Mesenchymal stem cell (in vitro differentiated cells and primary cell): ENCODE data around the gene TMEM8B.
"Not testable (repeated sequence)": the region's sequence is repeated elsewhere in the genome, so short reads cannot be mapped to it uniquely, and the experiment has no call there.

ENCODE experiments used
- DNase-seq: peaks from one replicate; pipeline ENCODE4 v3.0.0-alpha.2; 2013
- H2AFZ ChIP-seq: one replicate; pipeline ENCODE4 v1.6.1; 2013; ENCODE audit warnings: low read depth, mild to moderate bottlenecking, control low read depth, inconsistent platforms, low read length, moderate library complexity
- H2AK5ac ChIP-seq: 2 replicates; pipeline ENCODE4 v1.6.1; 2013; ENCODE audit warnings: low read length, moderate library complexity, mild to moderate bottlenecking, inconsistent platforms; ENCODE audit not compliant: severe bottlenecking
- H2BK120ac ChIP-seq: one replicate; pipeline ENCODE4 v1.6.1; 2013; ENCODE audit warnings: low read depth, mild to moderate bottlenecking, inconsistent platforms, low read length, moderate library complexity
- H2BK12ac ChIP-seq, 2 experiments: one replicate each; pipeline ENCODE4 v1.6.1; 2013; ENCODE audit warnings: inconsistent platforms in 2 of 2, low read length in 2 of 2, mild to moderate bottlenecking in 2 of 2, moderate library complexity in 2 of 2, control low read depth in 1 of 2
- H2BK15ac ChIP-seq: one replicate; pipeline ENCODE4 v1.6.1; 2013; ENCODE audit warnings: mild to moderate bottlenecking, low read depth, inconsistent platforms; ENCODE audit not compliant: poor library complexity, severe bottlenecking
- H2BK5ac ChIP-seq: 2 replicates; pipeline ENCODE4 v1.6.1; 2013; ENCODE audit warnings: low read depth, mild to moderate bottlenecking, low read length, control low read depth, inconsistent platforms; ENCODE audit not compliant: poor library complexity, severe bottlenecking
- H3K14ac ChIP-seq, 2 experiments: one replicate each; pipeline ENCODE4 v1.6.1; 2013; ENCODE audit warnings: inconsistent platforms in 2 of 2, low read length in 2 of 2, control low read depth in 1 of 2, mild to moderate bottlenecking in 1 of 2, moderate library complexity in 1 of 2
- H3K18ac ChIP-seq, 2 experiments: one replicate each; pipeline ENCODE4 v1.6.1; 2013; ENCODE audit warnings: inconsistent platforms in 2 of 2, low read length in 2 of 2, control low read depth in 1 of 2, low read depth in 1 of 2, mild to moderate bottlenecking in 1 of 2
- H3K23ac ChIP-seq, 2 experiments: one replicate each; pipeline ENCODE4 v1.6.1; 2013; ENCODE audit warnings: inconsistent platforms in 2 of 2, low read length in 2 of 2, mild to moderate bottlenecking in 2 of 2, moderate library complexity in 2 of 2, control low read depth in 1 of 2
- H3K27ac ChIP-seq: 2 replicates; pipeline ENCODE4 v1.5.1; 2013; ENCODE audit warnings: mild to moderate bottlenecking, moderate library complexity, low read length, control low read depth, inconsistent platforms; ENCODE audit not compliant: poor library complexity, severe bottlenecking
- H3K27me3 ChIP-seq, 2 experiments: 2 replicates each; pipeline versions ENCODE4 v1.6.1 to v1.7.0; 2013; ENCODE audit warnings: low read length in 2 of 2, mild to moderate bottlenecking in 2 of 2, moderate library complexity in 2 of 2, control low read depth in 1 of 2, inconsistent platforms in 1 of 2; ENCODE audit not compliant: control insufficient read depth in 1 of 2, insufficient read depth in 1 of 2
- H3K36me3 ChIP-seq, 2 experiments: 2 replicates each; pipeline versions ENCODE4 v1.6.1 to v1.7.0; 2013; ENCODE audit warnings: low read length in 2 of 2, control low read depth in 1 of 2, inconsistent platforms in 1 of 2, low read depth in 1 of 2, mild to moderate bottlenecking in 1 of 2; ENCODE audit not compliant: insufficient read depth in 2 of 2, control insufficient read depth in 1 of 2
- H3K4ac ChIP-seq, 2 experiments: one replicate each; pipeline ENCODE4 v1.6.1; 2013; ENCODE audit warnings: inconsistent platforms in 2 of 2, low read length in 2 of 2, mild to moderate bottlenecking in 2 of 2, moderate library complexity in 2 of 2, control low read depth in 1 of 2, low read depth in 1 of 2
- H3K4me1 ChIP-seq: 2 replicates; pipeline ENCODE4 v1.6.1; 2013; ENCODE audit warnings: low read depth, low read length, control low read depth; ENCODE audit not compliant: control insufficient read depth, insufficient read depth
- H3K4me2 ChIP-seq: 2 replicates; pipeline ENCODE4 v1.6.1; 2013; ENCODE audit warnings: low read length, mild to moderate bottlenecking, inconsistent platforms; ENCODE audit not compliant: poor library complexity, severe bottlenecking
- H3K4me3 ChIP-seq, 2 experiments: 2 replicates each; pipeline versions ENCODE4 v1.5.1 to v1.7.0; 2013; ENCODE audit warnings: low read length in 2 of 2, mild to moderate bottlenecking in 2 of 2, control low read depth in 1 of 2, low read depth in 1 of 2; ENCODE audit not compliant: insufficient read depth in 1 of 2
- H3K79me1 ChIP-seq: replicated peaks from 2 replicates; pipeline ENCODE4 v1.6.1; 2013; ENCODE audit warnings: mild to moderate bottlenecking, control low read depth, low read length, inconsistent platforms; ENCODE audit not compliant: poor library complexity, severe bottlenecking
- H3K9ac ChIP-seq: 2 replicates; pipeline ENCODE4 v1.7.0; 2013; ENCODE audit warnings: mild to moderate bottlenecking, low read length, moderate library complexity
- H3K9me3 ChIP-seq: 2 replicates; pipeline ENCODE4 v1.7.0; 2013; ENCODE audit warnings: mild to moderate bottlenecking, low read length; ENCODE audit not compliant: control insufficient read depth
- H4K8ac ChIP-seq: one replicate; pipeline ENCODE4 v1.6.1; 2013; ENCODE audit warnings: inconsistent platforms, mild to moderate bottlenecking, low read length, moderate library complexity
- H4K91ac ChIP-seq: one replicate; pipeline ENCODE4 v1.6.1; 2013; ENCODE audit warnings: mild to moderate bottlenecking, low read length, inconsistent platforms
- WGBS: methylation state at CpG from one replicate; pipeline ENCODE4 v1.1.7; 2013; ENCODE audit warnings: mixed read lengths; 5-methylcytosine and 5-hydroxymethylcytosine counted together

TMEM8B gene

DNA sequence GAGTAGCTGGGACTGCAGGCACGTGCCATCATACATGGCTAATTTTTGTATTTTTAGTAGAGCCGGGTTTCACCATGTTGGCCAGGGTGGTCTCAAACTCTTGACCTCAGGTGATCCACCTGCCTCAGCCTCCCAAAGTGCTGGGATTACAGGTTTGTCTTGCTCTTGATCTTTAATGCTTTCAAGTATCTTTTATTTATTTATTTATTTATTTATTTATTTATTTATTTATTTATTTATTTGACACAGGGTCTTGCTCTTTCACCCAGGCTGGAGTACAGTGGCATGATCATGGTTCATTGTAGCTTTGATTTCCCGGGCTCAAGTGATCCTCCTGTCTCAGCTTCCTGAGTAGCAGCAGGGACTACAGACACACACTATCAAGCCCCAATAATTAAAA, 55.9 kb downstream of the TMEM8B start:
- not testable (repeated sequence) for H3K27ac ChIP-seq, H2BK5ac ChIP-seq, H3K79me1 ChIP-seq, H2AK5ac ChIP-seq, H3K14ac ChIP-seq, H3K4ac ChIP-seq, H3K9me3 ChIP-seq, H2AFZ ChIP-seq, H3K9ac ChIP-seq, H2BK120ac ChIP-seq, H3K18ac ChIP-seq, H3K27me3 ChIP-seq, H2BK12ac ChIP-seq, H2BK15ac ChIP-seq, H3K23ac ChIP-seq, H3K4me2 ChIP-seq, H4K91ac ChIP-seq, H3K4me3 ChIP-seq, DNase-seq, H4K8ac ChIP-seq, H3K4me1 ChIP-seq, H3K36me3 ChIP-seq
- 90% methylated on average over 3 of the region's 3 CpGs for WGBS

DNA sequence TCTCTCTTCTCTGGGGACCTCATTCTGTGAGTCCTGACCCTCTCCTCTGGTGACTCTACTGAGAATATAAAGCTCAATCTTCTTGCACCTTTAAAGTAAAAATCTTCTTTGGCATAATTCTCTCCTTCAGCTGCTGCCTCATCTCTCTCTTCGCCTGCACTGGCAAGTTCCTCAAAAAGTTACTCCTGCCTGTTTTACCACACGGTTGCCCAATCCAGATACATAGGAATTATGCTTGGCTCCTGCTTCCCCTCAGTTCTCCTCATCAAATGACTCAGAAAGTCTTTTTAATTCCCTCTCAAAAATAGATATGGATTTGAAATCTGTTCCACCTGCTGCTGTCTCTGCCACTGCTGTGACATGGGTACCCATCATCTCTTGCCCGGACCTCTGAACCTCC, 62.6 kb downstream of the TMEM8B start:
- Histone ChIP-seq H2BK12ac (no peak overlapping the region), H3K27ac (no peak overlapping the region), H3K4me2 (no peak overlapping the region), H3K23ac (no peak overlapping the region), H3K36me3 (no peaks in the 10 kb centered on the region), H3K14ac (no peak overlapping the region), H4K91ac (no peak overlapping the region), H2BK5ac (no peak overlapping the region), H3K9ac (no peak overlapping the region), H2AK5ac (no peak overlapping the region), H3K18ac (no peak overlapping the region), H2BK120ac (no peak overlapping the region), H3K27me3 (peaks cover 0 to 23% of the 10 kb centered on the region in 2 experiments), H2AFZ (no peak overlapping the region), H3K9me3 (no peaks in the 10 kb centered on the region), H3K4me1 (no peaks in the 10 kb centered on the region), H3K79me1 (no peaks in the 10 kb centered on the region), H4K8ac (no peak overlapping the region), H3K4me3 (no peak overlapping the region), H2BK15ac (no peak overlapping the region), H3K4ac (no peak overlapping the region)
- no peak for DNase-seq
- 93% methylated on average over 3 of the region's 3 CpGs for WGBS

DNA sequence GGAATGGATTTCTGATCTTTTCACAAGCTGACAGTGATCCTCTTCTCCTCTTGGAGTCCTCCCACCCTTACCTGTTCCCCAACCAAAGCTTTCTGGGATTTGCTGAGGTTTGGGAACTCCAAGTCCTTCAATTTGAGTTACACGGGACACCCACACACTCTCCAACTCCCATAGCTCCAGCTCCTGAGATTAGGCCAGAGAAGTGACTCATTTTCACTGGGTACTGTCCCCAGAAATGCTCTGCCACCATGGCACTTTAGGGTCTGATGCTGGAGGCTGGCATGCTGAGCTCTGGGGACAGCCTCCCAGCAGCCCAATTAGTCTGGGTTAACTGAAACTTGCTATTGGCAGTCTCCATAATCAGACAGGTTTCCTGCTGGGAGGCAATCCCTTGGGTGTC, 63.0 kb downstream of the TMEM8B start:
- Histone ChIP-seq H3K4me3 (no peak overlapping the region), H3K4me1 (no peaks in the 10 kb centered on the region), H2AK5ac (no peak overlapping the region), H3K18ac (no peak overlapping the region), H2BK5ac (no peak overlapping the region), H4K91ac (no peak overlapping the region), H4K8ac (no peak overlapping the region), H3K4me2 (no peak overlapping the region), H3K9ac (no peak overlapping the region), H3K23ac (no peak overlapping the region), H2AFZ (no peak overlapping the region), H2BK12ac (no peak overlapping the region), H3K27ac (no peak overlapping the region), H3K4ac (no peak overlapping the region), H2BK120ac (no peak overlapping the region), H3K79me1 (no peaks in the 10 kb centered on the region), H3K27me3 (peaks cover 0 to 23% of the 10 kb centered on the region in 2 experiments), H2BK15ac (no peak overlapping the region), H3K14ac (no peak overlapping the region), H3K36me3 (no peaks in the 10 kb centered on the region), H3K9me3 (no peaks in the 10 kb centered on the region)
- 93% methylated on average over 1 of the region's 1 CpG for WGBS
- DNase-seq: no peak

- Histone ChIP-seq H3K23ac (no peak overlapping the region), H3K4me1 (no peaks in the 10 kb centered on the region), H3K4ac (no peak overlapping the region), H3K4me3 (no peak overlapping the region), H3K36me3 (no peaks in the 10 kb centered on the region), H2BK120ac (no peak overlapping the region), H3K18ac (no peak overlapping the region), H3K9me3 (no peaks in the 10 kb centered on the region), H3K4me2 (no peak overlapping the region), H3K27me3 (peaks cover 0 to 17% of the 10 kb centered on the region in 2 experiments), H2AK5ac (no peak overlapping the region), H2BK15ac (no peak overlapping the region), H2AFZ (no peak overlapping the region), H3K9ac (no peak overlapping the region), H4K91ac (no peak overlapping the region), H3K14ac (no peak overlapping the region), H2BK5ac (no peak overlapping the region), H2BK12ac (no peak overlapping the region), H3K27ac (no peak overlapping the region), H4K8ac (no peak overlapping the region), H3K79me1 (no peaks in the 10 kb centered on the region)
- DNase-seq: no peak
- 96% methylated on average over 1 of the region's 2 CpGs for WGBS
Observed at GRCh38 chr9:35896570-35896969, 67.5 kb downstream of the TMEM8B start.
